Stromal cell of bone marrow (primary cell): Measurements from ENCODE around the gene SSC5D.

Source experiments
- DNase-seq: peaks from one replicate; pipeline ENCODE4 v3.0.0-alpha.2; 2012; ENCODE audit warnings: low read depth

Gene SSC5D

GRCh38 chr19:55473225-55474012 lies 14.8 kb upstream of the SSC5D start:
- DNase-seq = peak; percentile 50

GRCh38 chr19:55474269-55475265 lies 13.7 kb upstream of the SSC5D start:
- no peak for DNase-seq

GRCh38 chr19:55476100-55476775 lies 12.0 kb upstream of the SSC5D start, which contains the start of gene ZNF628:
TSS of gene ZNF628 (plus strand) at chr19:55476617. CDS start at chr19:55479911, 3,294 bp downstream.
- DNase-seq = peak; percentile 96

GRCh38 chr19:55477905-55478304 lies 10.3 kb upstream of the SSC5D start:
- DNase-seq = no peak

GRCh38 chr19:55478364-55478763 lies 9.9 kb upstream of the SSC5D start:
- no peak for DNase-seq

GRCh38 chr19:55479045-55479444 lies 9.2 kb upstream of the SSC5D start:
- no peak for DNase-seq

- no peak for DNase-seq
Measured at GRCh38 chr19:55479451-55480230, 8.6 kb upstream of the SSC5D start.

- DNase-seq = no peak
Measured at GRCh38 chr19:55481148-55481793, 7.0 kb upstream of the SSC5D start.

- no peak for DNase-seq
Measured at GRCh38 chr19:55481794-55482155, 6.5 kb upstream of the SSC5D start.

GRCh38 chr19:55482156-55482961 lies 5.9 kb upstream of the SSC5D start:
- no peak for DNase-seq

GRCh38 chr19:55482967-55483705 lies 5.1 kb upstream of the SSC5D start:
- no peak for DNase-seq

GRCh38 chr19:55483706-55484592 lies 4.3 kb upstream of the SSC5D start:
- DNase-seq = no peak

- DNase-seq = no peak
Measured at GRCh38 chr19:55484593-55485438, 3.4 kb upstream of the SSC5D start, which contains the start of gene NAT14. TSS of gene NAT14 (plus strand) at chr19:55485188. CDS start at chr19:55485709, 521 bp downstream.

GRCh38 chr19:55485439-55486011 lies 2.7 kb upstream of the SSC5D start:
- DNase-seq = no peak

- DNase-seq = no peak
Measured at GRCh38 chr19:55486043-55486970, 1.9 kb upstream of the SSC5D start.
